Endothelial cell of umbilical vein (primary cell): ENCODE data around the gene PNRC1. TPM values are rescaled to one million over a fixed set of nuclear protein-coding genes. Genes with fewer than 3 reads are reported as not detected.

ENCODE experiments used
- BruUV-seq: library from RNA; stranded (reverse); fragments of 400-500 nt; replicated peaks from 2 replicates; lab custom pipeline; 2021; lab: Mats Ljungman, UMichigan
- CTCF ChIA-PET: fragments of 300-600, 350-600 bp; sonication (Branson Sonifier 250); formaldehyde crosslinking; loops from one replicate; lab custom pipeline; 2021; ENCODE audit warnings: antibody characterized with exemption, inconsistent platforms; lab: Charles Lee
- POLR2A ChIA-PET: fragments of 300-600, 350-600 bp; sonication (Branson Sonifier 250); formaldehyde crosslinking; loops from one replicate; lab custom pipeline; 2021; ENCODE audit warnings: antibody characterized with exemption, inconsistent platforms; lab: Charles Lee
- DNase-seq: peaks from one replicate; pipeline ENCODE4 v3.0.0-alpha.2; 2011; ENCODE audit warnings: low read depth, low spot score
- FAIRE-seq: peaks from 2 replicates; lab custom pipeline; 2011; peaks lifted over from hg19 to GRCh38; lab: Jason Lieb, UNC
- H2AFZ ChIP-seq: 2 replicates; pipeline ENCODE4 v1.6.0; 2012; ENCODE audit warnings: low read depth, low read length, control low read depth, inconsistent platforms
- H3K27ac ChIP-seq: 2 replicates; pipeline ENCODE4 v1.5.1; 2011; ENCODE audit warnings: low read depth, mild to moderate bottlenecking, control low read depth, low read length, moderate library complexity; ENCODE audit not compliant: insufficient read depth
- H3K27me3 ChIP-seq, 2 experiments: 2 replicates each; pipeline versions ENCODE4 v1.6.0 to v1.6.1; 2011; ENCODE audit warnings: low read length in 2 of 2, mixed read lengths in 1 of 2; ENCODE audit not compliant: control insufficient read depth in 2 of 2, insufficient read depth in 2 of 2
- H3K36me3 ChIP-seq, 2 experiments: 2 replicates in 1 of 2; 3 replicates in 1 of 2; pipeline ENCODE4 v1.5.1; 2011; ENCODE audit warnings: low read length in 2 of 2, mild to moderate bottlenecking in 1 of 2, moderate library complexity in 1 of 2; ENCODE audit not compliant: control insufficient read depth in 2 of 2, insufficient read depth in 2 of 2; ENCODE audit errors: extremely low read depth in 1 of 2
- H3K4me1 ChIP-seq: 3 replicates; pipeline ENCODE4 v1.5.1; 2011; ENCODE audit warnings: mild to moderate bottlenecking, low read length; ENCODE audit not compliant: control insufficient read depth, insufficient read depth; ENCODE audit errors: extremely low read depth
- H3K4me2 ChIP-seq: 2 replicates; pipeline ENCODE4 v1.6.1; 2011; ENCODE audit warnings: low read length, control low read depth, mixed read lengths; ENCODE audit not compliant: insufficient read depth
- H3K4me3 ChIP-seq, 3 experiments: fragments of 200-600 bp in 1 of 3; sonication (generic), shearing (Covaris generic) in 1 of 3; replicated peaks in 1 of 3; 2 replicates each; pipeline ENCODE4 v1.5.1; 2011 to 2016; ENCODE audit warnings: control low read depth in 3 of 3, low read length in 3 of 3, mild to moderate bottlenecking in 2 of 3, inconsistent platforms in 1 of 3, low read depth in 1 of 3, moderate library complexity in 1 of 3; ENCODE audit not compliant: insufficient read depth in 1 of 3
- H3K79me2 ChIP-seq: 2 replicates; pipeline ENCODE4 v1.6.0; 2012; ENCODE audit warnings: low read length, inconsistent platforms; ENCODE audit not compliant: control insufficient read depth, insufficient read depth
- H3K9ac ChIP-seq: replicated peaks from 2 replicates; pipeline ENCODE3; 2011; ENCODE audit warnings: low read length, control low read depth; ENCODE audit not compliant: insufficient read depth; ENCODE audit errors: extremely low read depth
- H3K9me1 ChIP-seq: replicated peaks from 3 replicates; pipeline ENCODE4 v1.6.0; 2011; ENCODE audit warnings: mild to moderate bottlenecking, low read length; ENCODE audit not compliant: control insufficient read depth, insufficient read depth; ENCODE audit errors: extremely low read depth
- H3K9me3 ChIP-seq: replicated peaks from 2 replicates; pipeline ENCODE4 v1.5.1; 2012; ENCODE audit warnings: low read length, inconsistent platforms; ENCODE audit not compliant: control insufficient read depth, insufficient read depth
- H4K20me1 ChIP-seq: replicated peaks from 2 replicates; pipeline ENCODE3; 2011; ENCODE audit warnings: mild to moderate bottlenecking, low read length; ENCODE audit not compliant: control insufficient read depth, insufficient read depth; ENCODE audit errors: extremely low read depth
- EZH2 ChIP-seq: IDR thresholded peaks from 2 replicates; pipeline ENCODE4 v1.6.1; 2012; ENCODE audit warnings: borderline replicate concordance, low read depth, mild to moderate bottlenecking, moderate library complexity, low read length, inconsistent platforms; ENCODE audit not compliant: severe bottlenecking
- FOS ChIP-seq: IDR thresholded peaks from 2 replicates; pipeline ENCODE4 v1.6.1; 2011; ENCODE audit warnings: mild to moderate bottlenecking, low read length, moderate library complexity, borderline replicate concordance; ENCODE audit not compliant: insufficient read depth
- GATA2 ChIP-seq: IDR thresholded peaks from 2 replicates; pipeline ENCODE4 v1.7.0; 2011; ENCODE audit warnings: low read depth, mild to moderate bottlenecking, moderate library complexity, mixed read lengths, low read length; ENCODE audit not compliant: insufficient read length, insufficient read depth
- MAX ChIP-seq: IDR thresholded peaks from 2 replicates; pipeline ENCODE4 v1.6.1; 2011; ENCODE audit not compliant: insufficient read depth, insufficient read length
- MYC ChIP-seq: IDR thresholded peaks from one replicate; pipeline ENCODE4 v1.6.1; 2011; ENCODE audit warnings: mild to moderate bottlenecking, low read depth, low read length
- POLR2AphosphoS5 ChIP-seq: IDR thresholded peaks from 2 replicates; pipeline ENCODE4 v1.6.1; 2012; ENCODE audit warnings: low read depth, mild to moderate bottlenecking, control low read depth, low read length, moderate library complexity; ENCODE audit not compliant: insufficient read depth
- dilution Hi-C: fragments of 300-500 bp; cut with MboI; formaldehyde crosslinking; loops from one replicate; pipeline ENCODE4 v1.15.0; 2019; ENCODE audit warnings: low sequenced_read_pairs; ENCODE audit not compliant: extremely low pct_ligation_motif_present
- intact Hi-C: fragments of 100-400 bp; cut with micrococcal nuclease; formaldehyde crosslinking; loops from one replicate; pipeline ENCODE4 v1.10.0; 2022
- polyA plus RNA-seq, 4 experiments: library from polyadenylated mRNA; depleted of rRNA in 3 of 4; stranded (reverse) in 3 of 4; unstranded in 1 of 4; fragments of >200 nt; gene quantifications; 2 replicates each; pipeline versions ENCODE4 v1.2.1 to v1.2.3, GENCODE V29; 2011 to 2012; ENCODE audit warnings: missing spikeins in 1 of 4
- total RNA-seq: library from RNA; stranded (reverse); gene quantifications from 2 replicates; pipeline ENCODE4 v1.2.3, GENCODE V29; 2021
- TF ChIP-seq, protein P1 (sequence below), 2 donors: IDR thresholded peaks; 1 replicate in 1 of 2; 2 replicates in 1 of 2; pipeline ENCODE4 v1.5.1; 2011; ENCODE audit warnings: low read length in 2 of 2, mild to moderate bottlenecking in 2 of 2, moderate library complexity in 2 of 2, control low read depth in 1 of 2, inconsistent platforms in 1 of 2, low read depth in 1 of 2; ENCODE audit not compliant: insufficient read depth in 1 of 2; ENCODE audit errors: extremely low read depth in 1 of 2

PNRC1 gene
- total and polyA plus RNA-seq, 2 donors (not counting 3 experiments of a cell fraction or from before 2014, with no cell fraction given) = 9.6 to 87.9 TPM

GRCh38 chr6:89054208-89054607 is 26.3 kb upstream of the PNRC1 start:
- no peak overlapping the region for H3K4me3 ChIP-seq
- ChIA-PET CTCF (interaction anchor here (1.4 kb wide), 1 partner anchor 72 kb away, joined by 4 read pairs; no protein-coding TSS in a partner anchor), POLR2A (no interaction called here)
- intact Hi-C loops (no loop called here), dilution Hi-C loops (no loop called here)
- no peaks in the 10 kb centered on the region for H3K4me1 ChIP-seq
- H3K4me2 ChIP-seq = no peak overlapping the region
- DNase-seq (no peak), FAIRE-seq (no peak)
- H3K9ac ChIP-seq = no peak overlapping the region
- H3K27ac ChIP-seq = no peak overlapping the region
- H2AFZ ChIP-seq = no peak overlapping the region
- H3K36me3 ChIP-seq = no peaks in the 10 kb centered on the region
- H3K79me2 ChIP-seq = no peaks in the 10 kb centered on the region
- H3K9me3 ChIP-seq = no peaks in the 10 kb centered on the region
- H3K27me3 ChIP-seq = no peaks in the 10 kb centered on the region
- H3K9me1 ChIP-seq = no peaks in the 10 kb centered on the region
- no TSS peak for BruUV-seq
- H4K20me1 ChIP-seq = no peaks in the 10 kb centered on the region
- TF ChIP-seq EZH2 = no peak
- TF ChIP-seq MYC = no peak
- TF ChIP-seq, protein P1, sequence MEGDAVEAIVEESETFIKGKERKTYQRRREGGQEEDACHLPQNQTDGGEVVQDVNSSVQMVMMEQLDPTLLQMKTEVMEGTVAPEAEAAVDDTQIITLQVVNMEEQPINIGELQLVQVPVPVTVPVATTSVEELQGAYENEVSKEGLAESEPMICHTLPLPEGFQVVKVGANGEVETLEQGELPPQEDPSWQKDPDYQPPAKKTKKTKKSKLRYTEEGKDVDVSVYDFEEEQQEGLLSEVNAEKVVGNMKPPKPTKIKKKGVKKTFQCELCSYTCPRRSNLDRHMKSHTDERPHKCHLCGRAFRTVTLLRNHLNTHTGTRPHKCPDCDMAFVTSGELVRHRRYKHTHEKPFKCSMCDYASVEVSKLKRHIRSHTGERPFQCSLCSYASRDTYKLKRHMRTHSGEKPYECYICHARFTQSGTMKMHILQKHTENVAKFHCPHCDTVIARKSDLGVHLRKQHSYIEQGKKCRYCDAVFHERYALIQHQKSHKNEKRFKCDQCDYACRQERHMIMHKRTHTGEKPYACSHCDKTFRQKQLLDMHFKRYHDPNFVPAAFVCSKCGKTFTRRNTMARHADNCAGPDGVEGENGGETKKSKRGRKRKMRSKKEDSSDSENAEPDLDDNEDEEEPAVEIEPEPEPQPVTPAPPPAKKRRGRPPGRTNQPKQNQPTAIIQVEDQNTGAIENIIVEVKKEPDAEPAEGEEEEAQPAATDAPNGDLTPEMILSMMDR (IDR thresholded peaks at IDR 0.05; ENCODE audit: extremely low read depth in 1 of 2, insufficient read depth in 1 of 2, low read depth in 1 of 2, low read length in 2 of 2) = no peak
- no peak for TF ChIP-seq GATA2
- TF ChIP-seq MAX = no peak
- no peak for TF ChIP-seq FOS
- no peak for TF ChIP-seq POLR2AphosphoS5
